ENCODE measurements around the gene DTHD1.

DTHD1 gene

GRCh38 chr4:36242629-36243354, 38.6 kb upstream of the DTHD1 start:
- in situ Hi-C loops (cut with MboI; ENCODE audit: low sequenced_read_pairs, unreplicated experiment): no loop called here
- no peak for TF ChIP-seq CTCF (IDR thresholded peaks at IDR 0.05; ENCODE audit: borderline replicate concordance, control extremely low read depth, extremely low read depth, insufficient read depth, missing control alignments)
- peak; percentile 13 for DNase-seq (ENCODE audit: low spot score)

- in situ Hi-C loops (cut with MboI; ENCODE audit: low sequenced_read_pairs, unreplicated experiment): no loop called here
- DNase-seq (ENCODE audit: low spot score): no peak
- no peak for TF ChIP-seq CTCF (IDR thresholded peaks at IDR 0.05; ENCODE audit: borderline replicate concordance, control extremely low read depth, extremely low read depth, insufficient read depth, missing control alignments)
Observed at GRCh38 chr4:36243355-36244256, 37.8 kb upstream of the DTHD1 start.

- TF ChIP-seq CTCF (IDR thresholded peaks at IDR 0.05; ENCODE audit: borderline replicate concordance, control extremely low read depth, extremely low read depth, insufficient read depth, missing control alignments): peak; percentile 18
- in situ Hi-C loops (cut with MboI; ENCODE audit: low sequenced_read_pairs, unreplicated experiment): no loop called here
- peak; percentile 81 for DNase-seq (ENCODE audit: low spot score)
Observed at GRCh38 chr4:36244257-36245082, 36.9 kb upstream of the DTHD1 start, which contains the start of gene ARAP2. Gene ARAP2, minus strand, starts transcription at chr4:36244514. Its CDS starts 15,028 bp downstream, at chr4:36229486.

- DNase-seq (ENCODE audit: low spot score): no peak
- in situ Hi-C loops (cut with MboI; ENCODE audit: low sequenced_read_pairs, unreplicated experiment): no loop called here
- TF ChIP-seq CTCF (IDR thresholded peaks at IDR 0.05; ENCODE audit: borderline replicate concordance, control extremely low read depth, extremely low read depth, insufficient read depth, missing control alignments): no peak
Observed at GRCh38 chr4:36249610-36250009, 31.8 kb upstream of the DTHD1 start.

GRCh38 chr4:36251983-36252382, 29.4 kb upstream of the DTHD1 start:
- in situ Hi-C loops (cut with MboI; ENCODE audit: low sequenced_read_pairs, unreplicated experiment): no loop called here
- no peak for TF ChIP-seq CTCF (IDR thresholded peaks at IDR 0.05; ENCODE audit: borderline replicate concordance, control extremely low read depth, extremely low read depth, insufficient read depth, missing control alignments)
- DNase-seq (ENCODE audit: low spot score): no peak

GRCh38 chr4:36254371-36254770, 27.0 kb upstream of the DTHD1 start:
- no peak for TF ChIP-seq CTCF (IDR thresholded peaks at IDR 0.05; ENCODE audit: borderline replicate concordance, control extremely low read depth, extremely low read depth, insufficient read depth, missing control alignments)
- DNase-seq (ENCODE audit: low spot score): no peak
- in situ Hi-C loops (cut with MboI; ENCODE audit: low sequenced_read_pairs, unreplicated experiment): no loop called here

Data from GM13976 (cell line).